DMS 273 treated with DMSO at 0.1 percent for 48 hours (cell line): ENCODE results near the gene ACAA2.
"Not testable (repeated sequence)": the region's sequence is repeated elsewhere in the genome, so short reads cannot be mapped to it uniquely, and the experiment has no call there.

Source experiments
- DNase-seq: peaks from one replicate; lab custom pipeline; 2025; lab: John Stamatoyannopoulos, UW

ACAA2 gene

DNA sequence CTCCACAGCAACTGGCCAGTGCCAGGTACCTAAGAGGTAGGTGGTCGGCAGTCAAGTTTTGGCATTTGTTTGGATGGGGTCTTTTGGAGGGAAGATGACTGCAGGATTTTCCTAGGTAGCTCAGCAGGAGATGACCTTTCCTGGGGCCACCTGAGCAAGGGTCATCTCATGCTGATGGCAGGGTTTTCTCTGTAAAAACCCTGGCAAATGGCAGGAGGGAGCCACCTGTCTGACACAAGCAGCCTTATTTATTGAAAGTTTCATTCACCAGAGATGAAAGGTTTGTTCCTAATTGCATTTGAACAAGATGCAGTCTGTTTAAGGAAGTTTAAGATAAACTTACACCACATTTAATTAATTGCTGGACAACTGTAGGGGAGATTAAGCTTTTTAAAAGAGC, 31.6 kb upstream of the ACAA2 start:
- no peak for DNase-seq

DNA sequence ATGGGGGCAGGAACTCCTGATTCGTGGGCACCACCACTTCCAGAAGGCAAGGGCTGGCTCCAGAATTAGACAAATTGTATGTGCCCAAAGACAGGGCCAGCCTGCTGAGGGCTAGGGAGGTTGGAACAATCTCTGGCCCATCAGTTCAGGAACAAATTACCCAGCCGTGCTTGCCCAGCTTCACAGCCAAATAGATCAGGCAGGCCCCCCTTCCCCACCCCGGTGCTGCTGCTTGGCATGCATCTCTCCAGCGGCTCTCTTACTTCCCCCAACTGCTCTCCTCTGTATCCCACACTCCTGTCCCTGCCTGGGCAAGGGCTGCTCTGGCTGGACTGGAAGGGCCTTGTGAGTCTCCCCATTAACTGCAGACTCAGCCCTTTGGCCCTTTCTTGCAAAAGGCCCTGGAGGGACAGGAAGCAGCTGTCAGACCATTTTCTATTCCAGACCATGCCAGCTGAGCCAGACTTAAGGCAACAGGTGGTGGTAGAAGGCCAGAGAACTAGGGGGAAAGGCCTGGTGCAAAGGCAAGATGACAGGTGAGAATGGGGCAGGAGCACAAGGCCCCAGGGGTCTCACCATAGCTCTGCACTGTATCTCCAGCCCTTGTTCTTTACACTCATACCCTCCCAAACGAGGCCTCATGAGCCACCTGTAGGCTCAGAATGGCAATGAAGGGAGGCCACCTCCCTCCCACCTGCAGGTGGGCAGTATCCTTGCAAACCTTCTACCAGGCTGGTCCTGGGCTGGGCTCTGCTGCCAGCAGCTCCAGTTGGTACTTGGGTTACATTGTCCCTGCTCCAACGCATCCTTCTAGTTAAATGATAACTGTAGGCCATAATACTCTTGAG, 30.7 kb upstream of the ACAA2 start:
- DNase-seq = no peak

DNA sequence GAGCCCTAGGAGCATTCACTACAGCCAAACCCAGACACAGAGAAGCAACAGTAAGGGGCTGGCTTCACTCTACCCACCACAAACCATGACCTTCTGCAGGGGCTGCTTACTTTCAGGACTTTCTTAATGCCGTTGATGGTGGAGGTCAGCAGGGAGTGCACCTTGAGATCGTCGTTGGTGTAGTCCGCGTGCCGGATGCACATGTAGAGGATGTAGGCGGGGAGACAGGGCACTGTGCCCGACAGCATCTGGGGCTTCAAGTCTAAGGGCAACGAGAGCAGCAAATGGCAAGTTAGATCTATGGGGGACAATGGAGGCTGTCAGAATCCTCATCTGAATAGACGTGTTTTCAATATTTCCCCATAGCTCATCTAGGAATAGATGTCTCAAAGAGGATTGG, 29.8 kb upstream of the ACAA2 start:
- no peak for DNase-seq

DNA sequence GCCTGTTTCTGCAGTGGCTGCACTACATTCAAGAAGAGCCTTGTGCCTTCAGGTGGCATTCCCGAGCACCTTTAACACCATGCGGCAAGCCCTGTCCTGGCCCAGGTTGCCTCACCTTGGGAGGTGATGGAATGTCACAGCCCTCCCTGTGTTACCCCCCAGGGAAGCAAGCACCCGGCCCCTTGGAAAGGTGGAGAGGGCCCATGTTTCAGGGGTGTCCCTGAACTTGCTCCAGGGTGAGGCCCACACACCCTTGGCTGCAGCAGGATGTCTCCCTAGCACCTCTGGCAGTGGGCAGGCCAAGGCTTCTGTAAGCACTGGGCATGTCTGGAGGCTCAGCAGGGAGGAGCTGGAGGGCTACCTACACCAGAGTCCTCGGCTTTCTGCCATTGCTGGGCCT, 29.3 kb upstream of the ACAA2 start:
- DNase-seq = no peak

DNA sequence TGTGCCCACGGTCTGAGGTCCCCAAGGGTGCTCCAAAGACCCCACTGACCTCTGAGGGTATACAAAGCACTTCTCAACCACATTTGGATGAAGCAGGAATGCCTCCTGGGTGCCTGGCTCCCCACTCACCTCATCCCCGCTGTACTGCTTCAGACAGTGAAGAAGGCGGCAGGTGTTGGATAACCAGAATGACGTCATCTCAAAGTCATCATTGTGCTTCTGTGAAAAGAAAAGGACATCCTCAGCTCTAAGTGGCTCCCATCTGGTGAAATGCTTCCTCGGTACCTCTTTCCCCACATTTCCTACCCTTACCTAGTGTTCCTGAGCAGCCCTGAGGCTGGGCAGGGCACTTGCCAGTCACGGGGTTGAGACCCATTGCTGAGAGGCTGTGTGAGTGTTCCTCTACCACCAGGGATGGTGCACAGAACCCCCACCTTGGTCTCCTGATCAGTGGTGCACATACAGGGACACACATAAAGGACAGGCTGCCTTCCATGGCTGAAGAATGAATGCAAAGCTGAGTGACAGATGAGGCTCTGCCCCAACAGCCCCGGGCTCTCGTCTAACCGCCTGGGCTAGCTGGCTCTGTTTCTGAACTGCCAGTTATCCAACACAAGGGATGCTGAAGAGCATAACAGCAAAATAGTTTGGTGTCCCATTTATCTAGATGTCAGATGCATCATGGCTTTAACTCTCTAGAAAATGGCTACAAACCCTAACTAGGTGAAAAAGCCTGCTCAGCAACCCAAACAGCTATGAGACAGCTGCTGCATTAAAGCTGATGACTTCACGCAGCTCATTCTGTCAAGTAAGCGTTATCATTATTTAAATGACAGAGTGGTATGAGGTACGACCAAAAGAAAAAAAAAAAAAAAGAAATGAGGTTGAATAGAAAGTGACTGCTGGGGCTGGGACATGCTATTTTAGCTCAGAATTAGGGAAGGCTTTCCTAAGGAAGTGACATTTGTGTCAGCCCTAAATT, 28.2 kb upstream of the ACAA2 start:
- no peak for DNase-seq

DNA sequence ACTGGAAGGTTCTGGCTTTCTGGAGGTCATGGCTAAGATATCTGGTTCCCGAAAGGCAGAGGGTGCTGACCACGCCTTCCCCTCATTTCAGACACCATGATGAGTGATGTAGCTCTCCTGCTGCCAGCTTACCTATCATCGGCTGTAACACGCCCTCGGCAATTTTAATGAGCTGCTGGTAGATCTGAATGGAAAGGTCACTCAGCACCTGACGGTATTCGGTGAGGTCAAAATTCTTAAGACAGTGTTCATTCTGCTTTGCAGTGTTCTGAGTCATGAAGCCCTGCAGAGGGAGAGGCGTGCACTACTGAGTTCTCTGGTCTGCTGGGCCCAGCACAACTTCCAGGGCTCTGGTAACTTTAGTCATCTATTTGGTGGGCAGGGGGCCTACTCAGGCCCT, 25.7 kb upstream of the ACAA2 start:
- no peak for DNase-seq

DNA sequence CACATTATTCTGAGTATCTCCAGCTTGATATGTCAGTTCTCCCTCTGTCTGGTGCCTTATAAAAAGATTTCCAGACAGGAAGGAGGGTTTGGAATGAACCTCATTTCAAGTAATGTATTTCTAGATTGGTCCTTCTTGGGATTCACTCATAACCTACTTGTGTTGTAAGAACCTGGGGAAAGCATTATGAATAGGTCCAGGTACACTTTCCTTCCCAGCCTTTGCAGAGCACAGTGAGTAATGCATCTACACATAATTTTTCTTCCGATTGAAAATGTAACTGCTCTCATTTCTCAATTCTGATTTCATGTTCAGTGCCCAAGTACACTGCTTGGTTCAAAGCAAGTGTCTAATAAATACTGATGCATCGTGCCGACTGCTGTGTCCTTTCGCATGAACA, 25.0 kb upstream of the ACAA2 start:
- no peak for DNase-seq

DNA sequence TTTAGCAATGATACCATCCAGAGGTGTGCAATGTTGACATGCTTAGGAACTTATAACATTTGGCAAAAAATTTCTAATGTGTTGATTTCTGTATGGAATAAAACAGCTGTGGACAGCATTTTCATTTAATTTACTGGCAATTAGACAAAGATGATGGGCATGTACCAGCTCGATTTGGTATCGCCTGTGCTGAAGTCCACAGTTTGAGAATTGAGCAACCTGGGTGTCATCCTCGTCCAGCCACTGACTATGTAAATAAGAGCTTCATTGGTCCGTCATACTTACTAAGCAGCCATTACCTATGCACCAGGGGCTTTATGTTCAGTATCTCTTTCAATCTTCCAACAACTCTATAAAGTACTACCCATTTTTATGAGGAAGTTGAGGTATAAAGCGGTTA, 24.6 kb upstream of the ACAA2 start:
- DNase-seq = no peak

DNA sequence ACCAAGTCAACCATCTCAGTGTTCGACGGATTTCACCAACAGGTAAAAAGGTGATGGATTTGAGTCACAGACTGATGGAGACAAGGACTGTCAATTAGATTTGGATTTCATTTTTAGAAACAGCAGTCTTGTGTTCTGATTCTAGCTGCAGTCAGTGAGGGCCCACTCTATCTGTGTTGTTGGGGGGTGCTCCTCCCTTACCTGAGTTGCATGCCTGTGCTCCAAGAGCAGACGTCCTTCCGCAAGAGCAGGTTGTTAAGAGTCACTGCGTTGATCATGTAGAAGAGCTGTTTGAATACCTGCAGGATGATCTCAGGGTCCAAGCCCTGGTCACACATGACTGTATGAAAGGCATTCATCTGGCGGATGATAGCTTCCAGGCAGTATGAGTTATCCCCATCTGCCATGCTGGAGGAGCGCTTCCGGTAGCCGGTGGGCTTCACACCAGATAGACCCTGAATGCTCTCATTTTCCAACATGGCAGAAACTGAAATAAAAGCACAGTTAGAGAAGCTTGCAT, 24.0 kb upstream of the ACAA2 start:
- not testable (repeated sequence) for DNase-seq

DNA sequence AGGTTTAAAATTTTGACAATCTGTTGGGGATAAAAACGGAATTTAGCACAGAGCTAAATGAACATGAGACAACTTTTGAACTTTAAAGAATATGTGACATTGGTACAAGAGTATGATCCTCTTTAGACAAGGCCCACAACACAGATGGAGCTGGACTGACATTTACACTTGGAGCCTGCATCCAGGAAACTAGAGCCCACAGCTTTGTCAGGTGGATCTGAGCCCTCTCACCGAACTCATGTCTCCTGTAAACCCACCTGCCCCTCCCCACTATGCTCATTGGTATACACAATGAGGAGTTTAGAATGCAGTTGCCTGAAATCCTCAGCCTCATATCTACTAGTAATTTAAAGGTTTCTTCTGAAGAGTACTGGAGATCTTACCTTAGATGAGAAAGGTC, 22.1 kb upstream of the ACAA2 start:
- no peak for DNase-seq

DNA sequence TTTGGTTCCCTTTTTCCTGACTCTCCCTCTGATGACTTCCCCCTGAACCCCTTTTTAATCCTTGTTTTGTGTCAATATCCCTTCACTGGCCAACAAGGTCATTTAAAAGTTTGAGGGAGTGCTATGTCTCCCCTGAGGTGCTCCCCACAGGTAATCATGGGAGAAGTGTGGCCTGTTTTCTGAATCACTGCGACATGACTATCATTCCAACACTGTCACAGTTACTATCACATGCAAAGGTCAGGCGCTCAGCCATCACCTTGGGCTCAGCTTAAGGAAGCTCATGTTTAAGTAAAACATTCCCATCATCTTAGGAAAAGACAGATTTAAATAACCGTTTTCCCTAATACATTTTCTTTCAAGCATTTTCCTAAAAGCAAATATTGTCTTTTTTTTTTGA, 20.9 kb upstream of the ACAA2 start:
- DNase-seq = no peak

DNA sequence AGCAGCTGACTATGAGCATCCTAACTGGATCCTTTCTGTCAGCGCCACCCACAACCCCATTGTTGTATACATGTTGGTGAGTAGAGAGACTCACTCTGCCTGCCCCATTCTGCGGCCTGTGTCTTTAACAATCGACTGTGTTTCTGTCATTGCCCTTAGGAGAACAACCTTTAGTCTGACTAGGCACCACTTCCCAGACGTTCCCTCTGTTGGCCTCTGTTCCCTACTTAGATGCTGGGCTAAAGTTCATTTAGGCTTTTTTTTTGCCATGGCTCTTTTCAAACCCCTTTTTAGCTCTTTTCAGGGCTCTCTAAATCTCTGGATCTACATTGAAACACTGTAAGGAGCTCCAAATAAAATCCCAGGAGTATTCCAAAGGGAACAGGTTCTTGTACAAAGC, 20.5 kb upstream of the ACAA2 start:
- no peak for DNase-seq

DNA sequence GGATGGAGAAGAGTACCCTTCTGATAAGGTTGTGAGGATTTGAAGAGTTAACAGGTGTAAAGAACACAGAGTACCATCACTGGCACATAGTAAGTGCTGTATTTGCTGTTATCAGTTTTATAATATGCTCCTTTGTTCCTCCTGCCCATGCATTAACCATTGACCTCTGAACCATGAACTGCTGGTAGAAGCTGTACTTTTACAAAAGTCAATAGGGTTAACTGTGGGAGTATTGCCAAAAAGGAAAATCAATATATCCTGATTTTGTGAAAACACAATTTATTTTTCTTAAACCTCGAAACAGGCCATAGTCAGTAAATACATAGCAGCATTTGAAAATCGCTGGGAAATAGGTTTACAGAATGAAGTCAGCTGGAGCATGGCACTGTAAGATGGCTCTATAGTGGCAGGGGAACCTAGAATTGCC, 18.9 kb upstream of the ACAA2 start:
- DNase-seq = no peak

DNA sequence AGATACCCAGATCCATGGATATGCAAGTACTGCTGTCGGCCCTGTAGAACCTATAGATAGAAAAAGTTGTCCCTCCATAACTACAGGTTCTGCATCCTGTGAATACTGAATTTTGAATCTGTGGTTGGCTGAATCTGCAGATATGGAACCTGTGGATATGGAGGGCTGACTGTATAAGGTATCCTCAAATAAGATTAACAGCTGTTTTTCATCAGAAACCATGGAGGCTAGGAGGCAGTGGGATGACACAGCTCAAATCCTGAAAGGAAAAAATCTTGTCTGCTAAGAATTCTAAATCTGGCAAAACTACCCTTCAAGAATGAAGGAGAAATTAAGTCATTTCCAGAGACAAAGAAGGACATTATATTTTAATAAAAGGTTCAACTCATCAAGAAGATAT, 14.7 kb upstream of the ACAA2 start:
- no peak for DNase-seq

DNA sequence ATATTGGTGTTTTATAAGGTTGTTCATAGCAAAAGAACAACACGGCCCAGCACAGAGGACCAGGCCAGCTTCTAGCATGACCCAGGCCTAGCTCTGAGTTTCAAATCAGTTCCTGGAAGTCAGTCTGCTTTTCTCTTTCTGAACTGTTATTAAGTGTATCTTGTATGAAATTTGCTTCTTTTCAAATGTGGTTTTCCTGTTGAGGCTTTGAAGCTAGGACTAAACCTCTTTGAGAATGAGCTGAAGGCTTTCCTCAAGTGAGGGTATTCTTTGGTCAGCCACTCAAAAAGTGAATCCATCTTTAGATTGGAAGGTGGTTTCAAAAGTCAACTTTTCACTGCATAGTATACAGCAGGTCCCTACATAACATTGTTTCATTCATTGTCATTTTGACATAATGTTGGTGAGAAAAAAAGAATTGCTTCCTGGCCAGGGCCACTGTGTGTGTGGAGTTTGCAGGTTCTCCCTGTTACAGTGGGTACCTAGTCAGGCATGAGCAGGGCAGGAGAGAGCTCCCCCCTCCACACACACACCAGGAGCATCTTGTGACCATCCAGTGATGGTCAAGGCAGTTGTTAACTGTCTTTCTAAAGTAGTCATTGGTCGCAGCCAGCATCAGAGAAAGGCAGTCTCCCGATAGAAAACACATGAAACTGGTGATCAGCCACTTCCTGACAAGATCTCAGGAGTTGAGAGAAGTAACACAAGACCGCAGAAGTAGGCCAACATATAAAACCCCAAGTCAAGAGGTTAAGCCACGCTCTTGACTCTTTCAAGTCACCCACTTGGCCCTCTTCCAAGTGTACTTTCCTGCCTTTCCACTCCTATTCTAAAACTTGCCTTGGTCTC, 6.7 kb upstream of the ACAA2 start:
- no peak for DNase-seq

DNA sequence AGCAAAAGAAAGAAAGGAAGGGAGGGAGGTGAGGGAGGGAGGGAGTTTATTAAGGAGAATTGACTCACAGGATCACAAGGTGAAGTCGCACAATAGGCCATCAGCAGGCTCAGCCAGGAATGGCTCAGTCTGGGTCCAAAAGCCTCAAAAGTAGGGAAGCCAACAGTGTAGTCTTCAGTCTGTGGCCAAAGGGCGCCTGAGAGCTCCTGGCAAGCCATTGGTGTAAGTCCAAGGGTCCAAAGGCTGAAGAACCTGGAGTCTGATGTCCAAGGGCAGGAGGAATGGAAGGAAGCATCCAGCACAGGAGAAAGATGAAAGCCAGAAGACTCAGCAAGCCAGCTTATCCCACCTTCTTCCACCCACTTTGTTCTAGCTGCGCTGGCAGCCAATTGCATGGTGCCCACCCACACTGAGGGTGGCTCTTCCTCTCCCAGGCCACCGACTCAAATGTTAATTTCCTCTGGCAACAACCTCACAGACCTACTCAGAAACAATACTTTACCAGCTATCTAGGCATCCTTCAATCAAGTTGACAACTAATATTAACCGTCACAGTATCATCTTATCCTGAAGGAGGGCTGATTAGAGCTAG, 5.8 kb upstream of the ACAA2 start:
- no peak for DNase-seq

DNA sequence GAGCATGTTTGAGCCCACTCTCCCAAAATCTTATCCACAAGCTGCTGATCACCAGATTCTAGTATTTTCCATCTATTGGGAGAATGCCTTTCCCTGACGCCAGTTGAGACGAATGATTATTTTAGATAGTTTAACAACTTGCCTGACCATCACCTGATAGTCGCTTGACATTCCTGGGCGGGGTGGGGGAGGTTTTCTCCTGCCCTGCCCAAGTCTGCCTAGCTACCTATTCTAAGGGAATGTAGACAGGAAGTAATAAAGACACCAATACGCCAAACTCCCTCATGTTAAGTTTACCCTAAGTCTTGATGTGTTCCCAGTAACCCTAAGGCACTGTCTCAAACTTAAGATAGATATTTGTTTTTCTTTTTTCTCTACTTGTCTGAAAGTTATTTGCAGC, 4.6 kb upstream of the ACAA2 start:
- DNase-seq = no peak

DNA sequence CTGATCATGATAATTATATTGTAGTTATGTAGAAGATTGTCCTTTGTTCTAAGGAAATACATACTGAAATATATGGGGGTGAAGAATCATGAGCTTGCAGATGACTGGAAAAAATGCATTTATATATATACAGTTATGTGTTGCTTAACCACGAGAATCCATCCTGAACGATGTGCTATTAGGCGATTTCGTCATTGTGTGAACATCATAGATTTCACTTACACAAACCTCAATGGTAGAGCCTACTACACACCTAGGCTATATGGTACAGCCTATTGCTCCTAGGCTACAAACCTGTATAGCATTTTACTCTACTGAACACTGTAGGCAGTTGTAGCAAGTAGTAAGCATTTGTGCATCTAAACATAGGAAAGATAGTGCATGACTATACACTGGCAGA, 2.6 kb upstream of the ACAA2 start:
- DNase-seq = no peak

DNA sequence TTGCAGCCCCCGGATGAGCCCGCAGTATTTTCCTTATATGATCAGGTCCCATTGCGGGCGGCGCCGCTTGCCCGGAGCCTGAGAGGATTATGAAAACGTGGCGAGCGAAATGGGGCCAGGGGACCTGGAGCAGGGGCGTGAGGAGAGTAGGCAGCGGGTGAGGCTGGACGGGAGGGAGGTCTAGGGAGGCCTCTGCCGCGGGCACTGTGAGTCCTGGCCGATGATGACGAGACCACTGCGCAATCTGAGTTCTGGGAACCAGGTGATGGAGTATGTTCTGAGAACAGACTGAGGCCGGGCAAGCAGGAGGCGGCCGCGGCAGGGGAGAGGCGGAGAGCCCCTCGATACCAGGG, 790 bp upstream of the ACAA2 start:
- DNase-seq = no peak

DNA sequence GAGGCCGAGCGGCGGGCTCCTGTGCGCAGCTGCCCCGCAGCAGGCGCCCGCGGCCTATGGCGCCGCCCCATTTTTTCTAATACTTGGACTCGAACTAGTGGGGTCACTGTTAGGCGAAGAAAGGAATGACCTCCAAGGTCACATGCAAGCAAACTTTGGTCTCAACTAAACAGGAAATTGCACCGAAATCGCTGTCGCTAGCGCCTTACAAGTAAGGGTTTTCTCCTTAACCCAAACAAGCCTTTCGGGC, 339 bp downstream of the ACAA2 start:
- DNase-seq = peak; percentile 14

DNA sequence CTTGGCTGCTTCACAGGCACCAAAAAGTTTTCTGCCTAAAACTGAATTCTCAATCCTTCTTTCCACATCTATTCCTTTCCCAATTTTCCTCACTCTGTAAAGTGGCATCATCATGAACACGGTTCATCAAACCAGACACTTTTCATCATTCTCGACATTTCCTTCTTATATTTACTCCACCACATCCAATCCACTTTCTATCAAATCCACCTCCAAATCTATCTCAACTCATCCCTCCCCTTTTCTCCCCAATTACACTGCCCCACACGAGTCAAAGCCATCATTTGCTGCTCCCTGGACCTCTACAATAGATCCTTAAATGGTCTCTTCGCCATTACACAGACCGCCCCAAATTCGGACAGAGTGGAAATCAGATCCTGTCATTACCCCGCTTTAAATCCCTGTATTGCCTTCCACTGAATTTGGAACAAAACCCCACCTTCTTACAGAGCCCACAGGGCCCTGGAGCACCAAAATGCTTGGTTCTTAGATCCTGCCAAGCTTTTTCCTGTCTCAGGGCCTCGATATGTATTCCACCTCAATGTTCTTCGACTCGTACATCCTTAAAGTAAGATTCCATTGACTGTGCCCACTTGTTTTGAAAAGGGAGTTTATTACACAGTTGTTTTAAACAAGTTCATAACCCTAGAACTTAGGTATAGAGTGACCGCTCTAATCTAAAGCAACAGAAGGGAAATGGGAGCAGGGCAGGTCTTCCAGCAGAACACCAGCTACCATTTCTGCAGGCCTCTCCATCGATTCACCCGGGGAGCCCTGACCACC, 856 bp downstream of the ACAA2 start:
- DNase-seq = no peak
